Bronchus fibroblast of lung (primary cell): ENCODE measurements around the gene SLC25A28. TPM values are rescaled to one million over a fixed set of nuclear protein-coding genes. Genes with fewer than 3 reads are reported as not detected.

Source experiments
- total RNA-seq: library from RNA; depleted of rRNA; stranded (reverse); fragments of >200 nt; gene quantifications from 2 replicates; pipeline ENCODE4 v1.2.3, GENCODE V29; 2015

Gene SLC25A28
- total RNA-seq, result 4.0 and 7.1 TPM in 2 replicates

GRCh38 chr10:99619851-99620710 is at the start of gene SLC25A28:
SLC25A28 (minus strand) TSS chr10:99620439; CDS start chr10:99620335, 104 bp downstream.

GRCh38 chr10:99659031-99659867 is 39.0 kb upstream of the SLC25A28 start, which contains the start of gene ENTPD7:
ENTPD7 (plus strand) TSS chr10:99659509; CDS start chr10:99659957, 448 bp downstream.

Other genes starting within 250 kb of the SLC25A28 start
- 50.5 and 51.8 TPM in 2 replicates for gene GOT1, start 189.8 kb downstream of the SLC25A28 start, total RNA-seq
- not detected in 2 replicates for gene NKX2-3, start 87.5 kb downstream of the SLC25A28 start, total RNA-seq
- gene ENTPD7, start 39.1 kb upstream of the SLC25A28 start, total RNA-seq, result 7.1 and 7.4 TPM in 2 replicates
- gene COX15, start 111.7 kb upstream of the SLC25A28 start, total RNA-seq, result 24.4 and 25.7 TPM in 2 replicates
- gene CUTC, start 111.8 kb upstream of the SLC25A28 start, total RNA-seq, result 12.3 and 12.8 TPM in 2 replicates
- under 0.01 and 0.17 TPM in 2 replicates for gene ABCC2, start 162.2 kb upstream of the SLC25A28 start, total RNA-seq